Esophagus (tissue), 2 donors: ENCODE results near the gene MS4A2. TPM values are rescaled to one million over a fixed set of nuclear protein-coding genes. Genes with fewer than 3 reads are reported as not detected.
"Not testable (repeated sequence)": the region's sequence is repeated elsewhere in the genome, so short reads cannot be mapped to it uniquely, and the experiment has no call there.

Experiments used
- H3K27ac ChIP-seq, 2 donors: one replicate each; pipeline ENCODE4 v1.5.1; 2013; ENCODE audit warnings: low read depth in 2 of 2, mild to moderate bottlenecking in 2 of 2, inconsistent platforms in 1 of 2, low read length in 1 of 2, moderate library complexity in 1 of 2
- H3K27me3 ChIP-seq, 2 donors: one replicate each; pipeline ENCODE4 v1.6.1; 2013; ENCODE audit warnings: low read length in 2 of 2, control low read depth in 1 of 2, mild to moderate bottlenecking in 1 of 2; ENCODE audit not compliant: insufficient read depth in 2 of 2, control insufficient read depth in 1 of 2
- H3K36me3 ChIP-seq, 2 donors: one replicate each; pipeline ENCODE4 v1.6.1; 2013; ENCODE audit warnings: low read length in 1 of 2; ENCODE audit not compliant: control insufficient read depth in 2 of 2, insufficient read depth in 2 of 2
- H3K4me1 ChIP-seq, 2 donors: one replicate each; pipeline ENCODE4 v1.6.1; 2013; ENCODE audit warnings: low read length in 1 of 2; ENCODE audit not compliant: control insufficient read depth in 2 of 2, insufficient read depth in 2 of 2
- H3K4me3 ChIP-seq, 2 donors: one replicate each; pipeline ENCODE4 v1.5.1; 2013; ENCODE audit warnings: low read length in 2 of 2, mild to moderate bottlenecking in 2 of 2, low read depth in 1 of 2, moderate library complexity in 1 of 2
- H3K9me3 ChIP-seq, 2 donors: one replicate each; pipeline ENCODE4 v1.6.1; 2013; ENCODE audit warnings: mild to moderate bottlenecking in 2 of 2, low read depth in 1 of 2, low read length in 1 of 2, moderate library complexity in 1 of 2; ENCODE audit not compliant: control insufficient read depth in 2 of 2, insufficient read depth in 1 of 2
- WGBS, 2 donors: extraction: QIAGEN DNeasy Blood & Tissue Kit; methylation state at CpG; one replicate each; pipeline ENCODE4 v1.1.7; 2013; 5-methylcytosine and 5-hydroxymethylcytosine counted together
- polyA plus RNA-seq, 2 donors: library from polyadenylated mRNA; stranded (reverse); fragments of 200-250 nt; gene quantifications; one replicate each; pipeline ENCODE4 v1.2.3, GENCODE V29; 2013
- donor health status: healthy with polysubstance abuse.
- donor health status: Bipolar disorder and iron deficiency.

Gene MS4A2
- polyA plus RNA-seq, 2 donors, result 0.08 to 0.42 TPM

DNA sequence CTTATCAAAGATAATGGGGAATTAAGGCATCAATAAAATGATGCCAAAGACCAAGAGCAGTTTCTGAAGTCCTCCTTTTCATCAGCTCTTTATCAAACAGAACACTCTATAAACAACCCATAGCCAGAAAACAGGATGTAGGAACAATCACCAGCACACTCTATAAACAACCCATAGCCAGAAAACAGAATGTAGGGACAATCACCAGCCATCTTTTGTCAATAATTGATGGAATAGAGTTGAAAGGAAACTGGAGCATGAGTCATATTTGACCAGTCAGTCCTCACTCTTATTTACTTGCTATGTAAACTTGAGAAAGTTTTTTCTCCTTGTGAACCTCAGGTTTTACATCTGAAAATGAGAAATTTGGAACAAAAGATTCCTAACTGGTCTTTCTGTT lies 10.0 kb downstream of the MS4A2 start:
- Histone ChIP-seq H3K4me1 (no peaks in the 10 kb centered on the region), H3K9me3 (no peaks in the 10 kb centered on the region), H3K4me3 (no peak overlapping the region)

DNA sequence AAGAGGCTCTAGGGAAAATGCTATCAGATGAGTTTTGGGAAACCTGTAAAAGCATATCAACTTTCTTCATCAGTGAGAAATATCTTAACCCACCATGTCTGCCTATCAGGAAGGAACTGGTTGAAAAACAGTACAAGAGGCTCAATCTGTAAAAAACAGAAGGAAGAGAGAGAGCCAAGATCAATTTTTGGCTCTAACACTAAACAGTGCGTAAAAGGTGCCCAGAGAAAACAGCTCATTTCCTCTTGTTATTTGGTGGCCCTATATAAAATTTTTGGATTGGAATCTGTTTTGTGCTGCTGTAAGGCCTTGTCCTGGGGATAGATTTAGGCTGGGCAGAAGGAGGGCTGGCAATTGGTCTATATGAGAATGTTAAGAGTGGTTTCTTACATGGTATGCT lies 12.1 kb downstream of the MS4A2 start:
- H3K4me3 ChIP-seq, result no peak overlapping the region
- no peak overlapping the region for H3K27ac ChIP-seq
- H3K27me3 ChIP-seq, result no peaks in the 10 kb centered on the region
- 69 to 78% methylated on average over 1 of the region's 1 CpG for WGBS, 2 donors
- no peaks in the 10 kb centered on the region for H3K36me3 ChIP-seq
- H3K4me1 ChIP-seq, result no peaks in the 10 kb centered on the region
- H3K9me3 ChIP-seq, result no peaks in the 10 kb centered on the region

More for the DNA sequence above, 10.0 kb downstream of the MS4A2 start:
- H3K27ac ChIP-seq, result no peak overlapping the region
- no peaks in the 10 kb centered on the region for H3K36me3 ChIP-seq
- H3K27me3 ChIP-seq, result no peaks in the 10 kb centered on the region

DNA sequence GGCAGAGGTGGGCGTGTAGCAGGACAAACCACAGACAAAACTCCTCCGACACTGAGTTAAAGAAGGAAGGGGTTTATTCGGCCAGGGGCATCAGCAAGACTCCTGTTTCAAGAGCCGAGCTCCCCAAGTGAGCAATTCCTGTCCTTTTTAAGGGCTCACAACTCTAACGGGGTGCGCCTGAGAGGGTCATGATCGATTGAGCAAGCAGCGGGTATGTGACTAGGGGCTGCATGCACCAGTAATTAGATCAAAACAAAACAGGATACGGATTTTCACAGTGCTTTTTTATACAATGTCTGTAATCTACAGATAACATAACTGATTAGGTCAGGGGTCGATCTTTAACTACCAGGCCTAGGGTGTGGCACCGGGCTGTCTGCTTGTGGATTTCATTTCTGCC lies 12.9 kb downstream of the MS4A2 start:
- not testable (repeated sequence) for H3K27ac ChIP-seq, H3K36me3 ChIP-seq, H3K4me1 ChIP-seq, H3K4me3 ChIP-seq, H3K27me3 ChIP-seq, H3K9me3 ChIP-seq
- 83% methylated on average over 11 of the region's 11 CpGs for WGBS, 2 donors

DNA sequence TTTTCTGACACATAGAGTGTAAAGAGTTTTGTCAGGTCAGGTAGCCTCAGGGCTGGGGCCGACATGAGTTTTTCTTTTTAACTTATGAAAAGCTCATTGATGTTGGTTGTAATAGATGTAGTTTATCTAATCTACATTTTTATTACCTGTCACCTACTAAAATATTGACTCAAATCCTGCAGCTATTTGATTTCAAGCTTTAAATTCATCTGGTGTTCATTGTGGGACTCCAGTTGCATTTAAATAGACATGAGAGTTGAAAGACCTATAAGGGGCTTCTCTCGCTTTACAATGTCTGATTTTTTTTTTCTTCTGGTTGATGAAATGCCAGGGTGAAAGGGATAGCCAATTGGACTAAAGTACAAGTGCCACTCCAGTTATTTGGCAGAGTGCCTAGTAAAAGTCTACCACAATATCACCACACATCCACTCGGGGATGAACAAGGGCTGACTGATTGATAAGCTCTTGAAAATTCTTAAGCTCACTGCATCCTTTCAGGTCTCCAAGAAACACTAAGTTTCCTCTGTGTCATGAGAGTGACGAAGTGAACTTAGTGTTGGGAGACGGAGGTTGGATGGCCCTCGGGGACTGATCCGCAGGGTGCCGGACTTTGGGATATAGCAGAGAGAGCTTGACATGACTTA lies 16.1 kb downstream of the MS4A2 start:
- H3K4me1 ChIP-seq, H3K27ac ChIP-seq, H3K9me3 ChIP-seq, H3K27me3 ChIP-seq, H3K36me3 ChIP-seq, H3K4me3 ChIP-seq: not testable (repeated sequence)
- WGBS, 2 donors, result 68 to 79% methylated on average over 8 of the region's 8 CpGs

DNA sequence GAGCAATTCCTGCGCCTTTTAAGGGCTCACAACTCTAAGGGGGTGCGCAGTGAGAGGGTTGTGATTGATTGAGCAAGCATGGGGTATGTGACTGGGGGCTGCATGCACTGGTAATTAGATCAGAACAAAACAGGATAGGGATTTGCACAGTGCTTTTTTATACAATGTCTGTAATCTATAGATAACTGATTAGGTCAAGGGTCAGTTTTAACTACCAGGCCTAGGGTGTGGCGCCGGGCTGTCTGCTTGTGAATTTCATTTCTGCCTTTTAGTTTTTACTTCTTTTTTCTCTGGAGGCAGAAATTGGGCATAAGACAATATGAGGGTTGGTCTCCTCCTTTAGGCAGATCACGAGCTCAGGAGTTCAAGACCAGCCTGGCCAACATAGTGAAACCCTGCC lies 20.2 kb downstream of the MS4A2 start:
- not testable (repeated sequence) for H3K4me1 ChIP-seq, H3K27me3 ChIP-seq, H3K27ac ChIP-seq, H3K4me3 ChIP-seq, H3K9me3 ChIP-seq, H3K36me3 ChIP-seq
- 77 to 87% methylated on average over 5 of the region's 5 CpGs for WGBS, 2 donors

DNA sequence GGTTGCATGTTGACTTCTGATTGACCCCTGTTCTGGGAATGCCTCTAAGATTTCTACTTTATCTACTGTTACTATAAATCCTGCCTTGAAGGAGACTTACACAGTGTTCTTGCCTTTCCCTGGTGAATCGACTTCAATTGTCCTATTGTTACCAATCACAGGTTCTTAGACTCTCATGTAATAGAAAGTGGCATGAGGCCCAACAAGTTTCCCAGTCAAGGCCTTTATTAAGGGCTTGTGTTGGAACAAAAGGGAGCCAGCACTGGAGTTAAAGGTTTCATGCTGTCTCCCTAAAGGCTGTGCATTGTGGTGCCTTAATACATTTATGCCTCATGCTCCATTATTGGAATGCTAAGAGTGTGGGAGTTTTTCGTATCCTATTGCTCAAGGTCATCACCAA lies 23.3 kb downstream of the MS4A2 start:
- no peaks in the 10 kb centered on the region for H3K36me3 ChIP-seq
- H3K4me3 ChIP-seq, result no peak overlapping the region
- no peaks in the 10 kb centered on the region for H3K4me1 ChIP-seq
- WGBS, 2 donors, result 54 to 56% methylated on average over 2 of the region's 2 CpGs
- no peaks in the 10 kb centered on the region for H3K27me3 ChIP-seq
- no peak overlapping the region for H3K27ac ChIP-seq
- H3K9me3 ChIP-seq, result no peaks in the 10 kb centered on the region

DNA sequence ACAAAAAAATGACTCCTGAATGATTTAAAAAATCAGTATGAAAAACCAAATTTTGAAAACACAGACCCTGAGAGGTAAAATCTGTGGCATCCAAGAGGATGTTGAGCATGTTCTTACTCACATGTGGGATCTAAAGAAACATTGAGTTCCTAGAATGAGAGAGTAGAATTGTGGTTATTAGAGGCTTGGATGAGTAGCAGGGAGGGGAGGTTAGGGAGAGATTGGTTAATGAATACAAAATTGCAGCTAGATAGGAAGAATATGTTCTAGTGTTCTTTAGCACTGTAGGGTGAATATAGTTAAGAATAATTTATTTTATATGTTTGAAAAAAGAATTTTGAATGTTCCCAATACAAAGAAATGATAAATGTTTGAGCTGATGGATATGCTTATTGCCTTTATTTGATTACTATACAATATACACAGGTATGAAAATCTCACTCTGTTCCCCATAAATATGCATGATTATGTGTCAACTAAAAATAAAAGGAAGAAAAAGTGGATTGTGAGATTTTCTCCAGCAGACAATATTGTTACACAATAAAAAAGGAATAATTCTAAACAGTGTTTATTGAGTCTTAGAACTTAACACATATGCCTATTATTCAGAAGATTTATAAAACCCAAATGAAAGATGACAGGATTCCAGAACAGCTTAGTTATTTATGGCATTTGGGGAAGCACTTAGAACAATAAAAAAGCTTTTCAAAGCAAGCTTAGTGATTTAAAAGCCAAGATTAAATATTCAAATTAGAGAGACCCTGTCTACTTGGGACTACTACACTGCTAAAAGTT lies 28.7 kb downstream of the MS4A2 start:
- Histone ChIP-seq H3K9me3 (no peaks in the 10 kb centered on the region), H3K36me3 (no peaks in the 10 kb centered on the region), H3K27ac (no peak overlapping the region), H3K27me3 (no peaks in the 10 kb centered on the region), H3K4me1 (no peaks in the 10 kb centered on the region), H3K4me3 (no peak overlapping the region)

DNA sequence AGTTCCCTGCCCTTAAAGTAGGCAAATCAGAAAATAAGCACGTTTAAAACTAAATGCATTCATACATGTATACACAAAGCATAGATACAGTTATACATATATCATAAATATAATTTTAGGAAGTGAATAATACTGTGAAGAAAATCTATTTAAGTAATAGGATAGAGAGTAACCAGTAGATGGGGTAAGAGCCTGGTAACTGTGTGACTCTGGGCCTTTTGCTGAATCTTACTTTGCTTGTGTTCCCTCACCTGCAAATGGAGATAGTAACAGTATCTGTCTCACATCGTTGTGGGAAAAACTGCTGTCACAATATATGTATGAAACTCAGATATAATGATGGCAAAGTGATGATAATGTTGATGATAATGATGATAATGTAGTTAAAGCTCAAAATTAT lies 29.9 kb downstream of the MS4A2 start:
- Histone ChIP-seq H3K4me3 (no peak overlapping the region), H3K36me3 (no peaks in the 10 kb centered on the region), H3K27me3 (no peaks in the 10 kb centered on the region), H3K4me1 (no peaks in the 10 kb centered on the region), H3K9me3 (no peaks in the 10 kb centered on the region), H3K27ac (no peak overlapping the region)
- WGBS, 2 donors, result 56 to 59% methylated on average over 2 of the region's 2 CpGs

DNA sequence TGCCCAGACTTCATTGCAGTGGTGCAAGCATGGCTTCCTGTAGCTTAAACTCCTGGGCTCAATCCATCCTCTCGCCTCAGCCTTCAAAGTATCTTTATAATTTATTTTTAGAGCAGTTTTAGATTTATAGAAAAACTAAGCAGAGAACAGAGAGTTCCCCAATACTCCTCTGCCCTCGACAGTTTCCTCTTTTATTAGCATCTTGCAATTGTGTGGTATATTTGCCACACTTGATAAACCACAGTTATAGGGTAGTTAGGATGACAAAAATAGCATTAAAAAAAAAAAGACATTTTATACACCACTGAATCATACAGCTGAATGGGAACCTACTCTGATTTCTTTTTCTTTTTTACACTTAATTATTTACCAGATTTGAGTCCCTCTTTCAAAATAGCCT lies 31.2 kb downstream of the MS4A2 start:
- no peak overlapping the region for H3K4me3 ChIP-seq

DNA sequence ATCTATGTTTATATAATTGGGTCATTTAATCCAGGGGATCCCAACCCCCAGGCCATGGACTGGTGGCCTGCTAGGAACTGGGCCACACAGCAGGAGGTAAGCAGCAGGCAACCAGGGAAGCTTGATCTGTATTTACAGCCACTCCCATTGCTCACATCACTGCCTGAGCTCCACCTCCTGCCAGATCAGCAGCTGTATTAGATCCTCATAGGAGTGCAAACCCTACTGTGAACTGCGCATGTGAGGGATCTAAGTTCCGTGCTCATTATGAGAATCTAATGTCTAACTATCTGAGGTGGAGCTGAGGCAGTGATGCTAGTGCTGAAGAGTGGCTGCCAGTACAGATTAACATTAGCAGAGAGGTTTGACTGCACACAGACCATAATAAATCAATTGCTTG lies 32.8 kb downstream of the MS4A2 start:
- H3K4me3 ChIP-seq, result no peak overlapping the region
- WGBS, 2 donors, result 58 to 71% methylated on average over 2 of the region's 2 CpGs
- H3K4me1 ChIP-seq, result no peaks in the 10 kb centered on the region
- no peaks in the 10 kb centered on the region for H3K36me3 ChIP-seq
- no peaks in the 10 kb centered on the region for H3K9me3 ChIP-seq
- no peaks in the 10 kb centered on the region for H3K27me3 ChIP-seq
- no peak overlapping the region for H3K27ac ChIP-seq

More for the DNA sequence above, 31.2 kb downstream of the MS4A2 start:
- Histone ChIP-seq H3K9me3 (no peaks in the 10 kb centered on the region), H3K27me3 (no peaks in the 10 kb centered on the region), H3K27ac (no peak overlapping the region), H3K36me3 (no peaks in the 10 kb centered on the region), H3K4me1 (no peaks in the 10 kb centered on the region)
- 68 to 77% methylated on average over 2 of the region's 2 CpGs for WGBS, 2 donors
